HepG2 (cell line): ENCODE data around the gene PTPN22.

Experiments used
- SNAPC2 ChIP-seq: sonication (generic); formaldehyde crosslinking; IDR thresholded peaks from 2 replicates; pipeline ENCODE4 v1.8.1; 2022; ENCODE audit warnings: mild to moderate bottlenecking, missing genetic modification reagents
- TAF1 ChIP-seq: sonication (generic); formaldehyde crosslinking; IDR thresholded peaks from 2 replicates; pipeline ENCODE4 v1.4.0; 2020; ENCODE audit warnings: missing genetic modification reagents
- TF ChIP-seq, protein P1 (sequence below): sonication (generic); formaldehyde crosslinking; IDR thresholded peaks from 2 replicates; pipeline ENCODE4 v1.5.0; 2020; ENCODE audit warnings: mild to moderate bottlenecking, missing genetic modification reagents, moderate library complexity

DNA sequence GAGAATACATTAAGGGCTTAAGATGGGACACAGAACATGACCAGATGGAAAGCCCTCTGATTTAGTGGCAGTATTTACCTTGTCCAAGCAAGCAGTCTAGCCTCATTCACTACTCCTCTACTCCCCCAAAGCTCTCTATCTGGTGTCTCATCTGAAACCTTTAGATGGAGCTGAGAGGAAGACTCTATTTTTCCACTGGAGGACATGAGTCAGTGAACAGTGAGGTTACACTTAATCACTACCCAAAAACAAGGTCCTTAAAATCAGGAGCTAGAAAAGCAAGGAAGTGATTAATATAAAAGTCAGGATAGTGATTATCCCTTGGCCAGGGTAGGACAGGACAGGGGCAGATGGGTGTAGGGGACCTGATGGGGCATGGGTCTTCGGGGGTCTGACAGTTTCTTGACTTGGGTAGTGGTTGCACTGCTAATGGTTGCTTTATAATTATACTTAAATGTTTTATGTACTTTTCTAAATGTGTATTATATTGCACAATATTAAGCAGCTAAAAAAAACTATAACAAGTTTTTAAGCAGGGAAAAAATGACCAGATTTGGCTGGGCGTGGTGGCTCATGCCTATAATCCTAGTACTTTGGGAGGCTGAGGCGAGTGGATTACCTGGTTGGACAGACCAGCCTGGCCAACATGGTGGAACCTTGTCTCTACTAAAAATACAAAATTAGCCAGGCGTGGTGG is 3.0 kb downstream of the PTPN22 start:
- TF ChIP-seq, protein P1, sequence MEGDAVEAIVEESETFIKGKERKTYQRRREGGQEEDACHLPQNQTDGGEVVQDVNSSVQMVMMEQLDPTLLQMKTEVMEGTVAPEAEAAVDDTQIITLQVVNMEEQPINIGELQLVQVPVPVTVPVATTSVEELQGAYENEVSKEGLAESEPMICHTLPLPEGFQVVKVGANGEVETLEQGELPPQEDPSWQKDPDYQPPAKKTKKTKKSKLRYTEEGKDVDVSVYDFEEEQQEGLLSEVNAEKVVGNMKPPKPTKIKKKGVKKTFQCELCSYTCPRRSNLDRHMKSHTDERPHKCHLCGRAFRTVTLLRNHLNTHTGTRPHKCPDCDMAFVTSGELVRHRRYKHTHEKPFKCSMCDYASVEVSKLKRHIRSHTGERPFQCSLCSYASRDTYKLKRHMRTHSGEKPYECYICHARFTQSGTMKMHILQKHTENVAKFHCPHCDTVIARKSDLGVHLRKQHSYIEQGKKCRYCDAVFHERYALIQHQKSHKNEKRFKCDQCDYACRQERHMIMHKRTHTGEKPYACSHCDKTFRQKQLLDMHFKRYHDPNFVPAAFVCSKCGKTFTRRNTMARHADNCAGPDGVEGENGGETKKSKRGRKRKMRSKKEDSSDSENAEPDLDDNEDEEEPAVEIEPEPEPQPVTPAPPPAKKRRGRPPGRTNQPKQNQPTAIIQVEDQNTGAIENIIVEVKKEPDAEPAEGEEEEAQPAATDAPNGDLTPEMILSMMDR, result no peak
- TF ChIP-seq TAF1 (CRISPR knock-in tag), result no peak
- TF ChIP-seq SNAPC2, result no peak
